ENCODE results near the gene COG5.

- no peak for TF ChIP-seq EZH2phosphoT487 (IDR thresholded peaks at IDR 0.05; ENCODE audit: borderline replicate concordance)
- TF ChIP-seq CTCF (conservative IDR thresholded peaks at IDR 0.05; ENCODE audit: low read length), result no peak
Observed at GRCh38 chr7:107345898-107346297, 217.8 kb downstream of the COG5 start.

All from Loucy (cell line).